ENCODE measurements around the gene AUTS2. TPM values are rescaled to one million over a fixed set of nuclear protein-coding genes. Genes with fewer than 3 reads are reported as not detected.

AUTS2 gene
- total RNA-seq, 1 experiment from 2014 or later, result 256 TPM

- H4K5ac ChIP-seq (ENCODE audit: insufficient read length, low read depth, low read length), result no peak overlapping the region
- H2BK15ac ChIP-seq (ENCODE audit: low read depth, low read length), result no peak overlapping the region
- H3K27me3 Mint-ChIP-seq (ENCODE audit: low read depth), result 0 out of 2 replicates have a peak, but pooled peaks cover 2% of the 10 kb centered on the region
- H3K23ac ChIP-seq (ENCODE audit: insufficient read length, low read depth, low read length), result no peak overlapping the region
- H3K14ac ChIP-seq (ENCODE audit: insufficient read depth, low read length), result no peak overlapping the region
- H3K79me1 ChIP-seq (ENCODE audit: insufficient read depth, low read depth, low read length, poor library complexity, severe bottlenecking), result no peaks in the 10 kb centered on the region
- no peak overlapping the region for H3K4me2 ChIP-seq (ENCODE audit: insufficient read depth, insufficient read length, low read length)
- H3K9me3 Mint-ChIP-seq, result no peaks in the 10 kb centered on the region
- no peaks in the 10 kb centered on the region for H3K23me2 ChIP-seq (ENCODE audit: insufficient read length, low read depth, low read length, poor library complexity, severe bottlenecking)
- no peaks in the 10 kb centered on the region for H3K79me2 ChIP-seq (ENCODE audit: insufficient read depth, low read length)
- WGBS (ENCODE audit: extremely low coverage, insufficient read length, low lambda C conversion rate), result no CpG with 5 or more reads among the region's 1 CpG
- H2BK5ac ChIP-seq (ENCODE audit: insufficient read length, low read length), result no peak overlapping the region
- DNase-seq, result no peak
- H4K8ac ChIP-seq (replicated peaks; ENCODE audit: insufficient read length, low read depth, low read length), result no peak overlapping the region
- no peak overlapping the region for H3K4me3 Mint-ChIP-seq
- no peak overlapping the region for H2BK12ac ChIP-seq (ENCODE audit: insufficient read length, low read depth, low read length)
- H4K91ac ChIP-seq (ENCODE audit: insufficient read length, low read depth, low read length), result no peak overlapping the region
- no peak overlapping the region for H2AFZ ChIP-seq (ENCODE audit: low read length)
- no peaks in the 10 kb centered on the region for H3K9me3 ChIP-seq (ENCODE audit: control insufficient read depth, low read depth, low read length)
- no peak overlapping the region for H3K9ac ChIP-seq (ENCODE audit: extremely low read depth, insufficient read length, low read length)
- H3K18ac ChIP-seq (ENCODE audit: insufficient read length, low read depth, low read length), result no peak overlapping the region
- no peak overlapping the region for H3K4ac ChIP-seq (ENCODE audit: low read depth, low read length)
- H3T11ph ChIP-seq (ENCODE audit: low read length), result no peak overlapping the region
- H3K27ac Mint-ChIP-seq, result peak overlapping the region in 1 of 3 experiments; percentile 31; a peak in 2 of 7 replicates
- peaks cover 16 to 18% of the 10 kb centered on the region in 2 experiments for H3K4me1 Mint-ChIP-seq
- H3K27me3 ChIP-seq (ENCODE audit: insufficient read depth, low read length), result no peaks in the 10 kb centered on the region
- H3K27ac ChIP-seq (ENCODE audit: insufficient read length, low read depth, low read length), result no peak overlapping the region
- H2AK5ac ChIP-seq (ENCODE audit: insufficient read length, low read length), result no peak overlapping the region
- H4K20me1 ChIP-seq (ENCODE audit: control insufficient read depth, insufficient read depth, insufficient read length), result no peaks in the 10 kb centered on the region
- TF ChIP-seq CTCF (conservative IDR thresholded peaks at IDR 0.05), result no peak
- no peak overlapping the region for H2BK120ac ChIP-seq (ENCODE audit: low read depth, low read length, poor library complexity, severe bottlenecking)
- no peaks in the 10 kb centered on the region; a peak in 1 of 7 replicates for H3K36me3 Mint-ChIP-seq (ENCODE audit: insufficient read depth in 1 of 3, low read depth in 3 of 3)
- H3K56ac ChIP-seq (ENCODE audit: insufficient read length, low read depth, low read length), result no peak overlapping the region
- H3K4me1 ChIP-seq (ENCODE audit: insufficient read depth, low read length), result peaks cover 3% of the 10 kb centered on the region; the same call in 1 of the 2 replicates
- no peak overlapping the region for H2BK20ac ChIP-seq (ENCODE audit: low read depth, low read length, poor library complexity, severe bottlenecking)
Observed at GRCh38 chr7:70540641-70541040, 942.4 kb downstream of the AUTS2 start.

All from H9 (cell line).